UCSD-AML1 (cell line): Measurements from ENCODE around the gene KREMEN2.
A peak's percentile ranks its signal among the peaks of the same experiment; 100 is the strongest.

Experiments
- DNase-seq: peaks from one replicate; lab custom pipeline; 2025; ENCODE audit not compliant: unreplicated experiment; lab: John Stamatoyannopoulos, UW

The KREMEN2 gene

DNA sequence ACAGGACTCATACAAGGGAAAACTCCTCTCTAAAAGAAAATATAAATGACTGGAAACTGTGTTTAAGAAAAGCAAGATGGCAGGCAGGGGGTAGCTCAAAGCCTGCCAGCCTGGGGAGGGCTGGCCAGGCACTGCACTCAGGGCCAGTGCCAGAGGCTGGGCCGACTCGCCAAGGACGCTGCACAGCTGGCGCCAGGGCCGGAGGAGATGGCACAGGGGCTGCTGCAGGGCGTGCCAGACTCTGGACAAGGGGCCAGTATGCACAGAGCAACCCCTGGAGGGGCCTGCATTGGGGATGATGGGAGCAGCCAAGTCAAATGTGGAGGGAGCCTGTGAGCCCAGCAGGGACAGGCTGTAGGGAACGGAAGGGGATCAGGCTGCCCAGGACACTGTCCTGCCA, 12.1 kb downstream of the KREMEN2 start:
- DNase-seq = no peak

DNA sequence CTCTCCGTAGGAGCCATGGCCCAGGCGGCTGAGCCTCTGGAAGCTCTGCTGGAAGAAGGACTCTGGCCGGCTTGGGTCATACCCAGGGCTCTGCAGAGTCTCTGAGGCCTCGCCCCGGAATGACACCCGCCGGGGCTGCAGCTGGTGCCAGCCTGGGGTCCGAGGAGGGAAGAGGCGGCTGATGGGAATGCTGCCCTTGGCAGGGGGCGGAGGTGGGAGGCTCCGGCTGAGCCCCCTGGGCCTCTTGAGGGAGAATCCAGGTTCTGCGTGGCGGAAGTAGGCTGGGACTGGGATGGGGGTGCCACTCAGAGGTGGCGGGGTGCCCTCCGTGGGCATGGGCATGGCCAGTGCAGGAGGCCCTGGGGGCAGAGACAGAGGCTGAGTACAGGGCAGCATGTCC, 12.6 kb downstream of the KREMEN2 start:
- no peak for DNase-seq

DNA sequence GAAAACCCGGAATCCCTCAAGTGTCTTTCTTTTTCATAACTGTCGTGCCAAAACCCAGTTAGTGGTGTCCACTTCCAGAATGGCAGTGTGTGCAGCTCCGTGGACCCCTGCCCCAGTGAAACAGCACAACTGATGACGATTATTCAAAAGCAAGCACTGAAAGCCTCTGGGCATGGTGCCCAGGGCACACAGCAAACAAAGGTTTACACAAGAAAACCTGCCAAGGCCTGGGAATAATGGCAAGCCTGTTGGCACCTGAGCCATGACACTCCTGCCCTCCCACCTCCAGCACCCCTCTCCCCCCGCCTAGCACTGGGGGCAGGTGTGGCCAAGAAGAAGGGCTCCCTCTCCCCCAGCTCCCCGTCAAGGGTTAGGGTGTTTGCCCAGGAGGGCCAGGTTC, 13.4 kb downstream of the KREMEN2 start:
- DNase-seq = no peak

DNA sequence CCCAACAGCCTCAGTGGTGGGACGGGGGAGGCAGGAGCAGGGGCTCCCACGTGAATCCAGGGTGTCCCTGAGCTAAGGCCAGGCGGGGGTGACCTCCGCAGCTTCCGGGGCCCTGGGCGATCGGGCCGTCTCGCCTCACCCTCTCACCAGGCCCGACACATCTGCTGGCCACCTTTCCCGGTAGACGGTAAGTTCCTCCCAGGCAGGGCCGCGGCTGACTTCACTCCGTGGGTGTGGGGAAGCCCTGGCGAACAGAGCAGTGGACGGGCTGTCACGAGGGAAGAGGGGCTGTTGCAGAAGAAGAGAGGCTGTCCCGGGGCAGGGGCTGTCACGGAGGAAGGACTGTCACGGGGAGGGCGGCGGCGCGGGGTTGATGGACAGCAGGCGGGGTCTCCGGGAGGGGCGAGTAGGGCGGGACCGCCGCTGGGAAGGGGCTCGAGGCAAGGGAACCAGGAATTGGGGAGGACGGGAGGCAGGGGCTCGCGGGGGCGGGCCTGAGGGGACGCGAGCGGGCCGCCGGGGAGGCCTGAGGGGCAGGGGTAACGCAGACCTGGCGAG, 15.7 kb downstream of the KREMEN2 start:
- DNase-seq = no peak

DNA sequence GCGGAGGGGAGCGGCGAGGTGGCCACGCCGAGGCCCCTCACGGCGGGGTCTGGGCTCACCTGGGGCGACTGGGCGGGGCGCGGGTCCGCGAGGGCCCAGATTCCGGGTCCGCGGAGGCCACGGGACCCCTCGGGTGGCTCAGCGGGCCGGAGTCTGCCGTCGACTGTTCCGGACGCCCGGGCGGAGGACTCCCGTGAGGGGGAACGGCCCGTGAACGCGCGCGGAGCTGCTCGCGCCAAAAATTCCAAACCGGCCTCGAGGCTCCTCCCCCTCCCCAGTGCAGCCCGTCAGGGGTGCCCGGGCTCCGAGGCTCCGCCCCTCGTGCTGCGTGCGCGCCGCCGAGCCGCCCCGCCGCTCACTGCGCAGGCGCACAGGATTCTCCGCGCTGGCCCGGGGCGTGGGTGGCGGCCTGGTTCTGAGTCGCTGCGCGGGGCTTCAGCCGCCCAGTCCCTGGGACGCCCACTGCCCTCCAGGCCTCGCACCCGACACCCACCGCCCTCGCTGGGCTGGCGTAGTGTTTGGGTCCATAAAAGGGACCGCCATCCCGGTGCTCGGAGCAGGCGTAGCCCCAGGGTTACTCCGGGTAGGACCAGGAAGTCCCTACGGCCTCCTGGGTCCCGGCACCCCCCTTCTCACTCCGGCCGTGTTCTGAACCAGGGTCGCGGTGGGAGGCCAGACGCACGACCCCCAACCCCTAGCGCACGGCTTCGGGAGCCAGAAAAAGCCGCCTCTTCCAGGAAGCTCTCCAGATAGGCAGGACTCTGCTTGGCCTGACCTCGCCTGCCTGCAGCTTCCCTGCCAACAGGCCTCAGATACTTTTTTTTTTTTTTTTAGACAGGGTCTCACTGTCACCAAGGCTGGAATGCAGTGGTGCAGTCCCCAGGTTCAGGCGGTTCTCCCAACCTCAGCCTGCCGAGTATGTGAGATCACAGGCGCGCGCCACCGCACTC, 16.4 kb downstream of the KREMEN2 start, which contains the start of gene PKMYT1:
TSS of gene PKMYT1 (minus strand) at position 220 of the 950 bp plus-strand sequence. CDS start 789 bp downstream, outside the sequence.
- peak; percentile 93 for DNase-seq

DNA sequence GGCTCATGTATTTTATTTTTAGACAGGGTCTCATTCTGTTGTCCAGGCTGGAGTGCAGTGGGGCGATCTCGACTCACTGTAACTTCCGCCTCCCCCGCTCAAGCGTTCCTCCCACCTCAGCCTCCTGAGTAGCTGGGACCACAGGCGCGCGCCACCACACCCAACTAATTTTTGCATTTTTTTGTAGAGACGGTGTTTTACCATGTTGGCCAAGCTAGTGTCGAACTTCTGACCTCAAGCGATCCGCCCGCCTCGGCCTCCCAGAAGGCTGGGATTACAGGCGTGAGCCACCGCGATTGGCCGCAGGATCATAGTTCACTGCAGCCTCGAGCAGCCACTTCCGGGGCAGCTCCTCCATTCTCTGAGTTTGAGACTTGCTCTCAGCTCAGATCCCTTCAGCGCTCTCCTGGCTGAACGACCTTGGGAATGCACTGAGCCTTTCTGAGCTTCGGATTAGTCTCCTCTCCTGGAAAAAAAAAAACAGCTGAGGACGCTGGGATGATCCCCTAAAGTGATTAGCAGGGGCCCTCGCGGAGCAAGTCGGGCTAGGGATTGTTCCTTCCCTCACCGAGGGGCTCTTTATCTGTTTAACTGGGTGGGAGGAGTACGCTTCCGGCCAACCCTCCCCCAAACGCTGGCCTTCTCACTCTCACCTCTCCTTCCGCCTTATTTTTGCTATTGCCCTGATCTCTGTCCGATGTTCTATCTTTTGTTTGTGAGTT, 17.3 kb downstream of the KREMEN2 start:
- DNase-seq = no peak

DNA sequence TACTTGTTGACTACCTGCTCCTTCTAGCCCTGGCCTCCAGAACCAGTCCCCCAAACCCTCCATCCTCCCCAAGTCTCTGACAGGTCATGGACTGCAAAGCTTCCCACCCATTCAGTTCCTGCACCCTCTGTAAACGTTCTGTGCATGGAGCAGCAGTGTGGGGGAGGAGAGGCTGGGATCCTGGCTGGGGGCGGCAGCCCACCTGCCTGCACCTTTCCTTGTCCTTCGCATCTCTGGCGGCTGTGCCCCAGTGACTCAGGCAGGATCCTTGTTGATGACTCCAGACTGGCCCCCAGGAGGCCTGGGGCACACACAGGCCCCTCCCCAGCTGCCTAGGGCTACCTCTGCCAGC, 17.8 kb downstream of the KREMEN2 start:
- DNase-seq = no peak

DNA sequence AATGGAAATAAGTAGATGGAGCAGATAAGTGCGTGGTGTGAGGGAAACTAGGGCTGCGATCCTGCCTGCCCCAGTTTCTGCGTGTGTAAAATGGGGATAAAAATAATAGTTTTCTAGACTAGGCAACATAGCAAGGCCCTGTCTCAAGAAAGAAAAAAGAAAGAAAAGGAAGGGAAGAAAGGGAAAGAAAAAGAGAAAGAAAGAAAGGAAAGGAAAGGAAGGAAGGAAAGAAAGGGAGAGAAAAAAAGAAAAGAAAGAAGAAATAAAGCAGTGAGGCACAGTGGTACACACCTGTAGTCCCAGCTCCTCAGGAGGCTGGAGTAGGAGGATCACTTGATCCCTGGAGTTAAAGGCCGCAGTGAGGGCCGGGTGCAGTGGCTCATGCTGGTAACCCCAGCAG, 18.3 kb downstream of the KREMEN2 start:
- DNase-seq = no peak

GRCh38 chr16:2983706-2984136, 19.6 kb downstream of the KREMEN2 start:
- peak; percentile 83 for DNase-seq

- DNase-seq = no peak
Observed at GRCh38 chr16:2985462-2985861, 21.4 kb downstream of the KREMEN2 start.

DNA sequence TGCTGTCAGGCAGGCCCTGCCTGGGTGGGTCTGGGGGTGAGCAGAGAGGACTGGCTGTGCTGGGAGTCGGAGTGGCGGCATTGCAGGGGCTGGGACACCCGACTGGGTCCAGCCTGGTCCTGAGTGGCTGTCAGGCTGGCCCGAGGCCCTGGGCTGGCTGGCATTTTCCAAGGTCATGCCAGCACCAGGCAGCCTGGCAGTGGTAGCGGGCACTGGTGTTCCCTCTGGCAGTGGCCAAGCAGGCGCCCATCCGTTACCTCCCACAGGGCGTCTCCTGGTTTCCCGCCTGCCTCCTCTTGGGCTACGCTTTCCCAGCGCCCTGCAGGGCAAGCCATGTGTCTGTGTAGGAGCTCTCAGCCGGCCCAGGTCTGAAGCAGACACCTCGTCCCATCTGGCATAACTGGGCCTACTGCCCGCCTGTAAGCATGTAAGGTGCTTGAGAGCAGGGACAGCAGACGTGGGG, 21.8 kb downstream of the KREMEN2 start:
- DNase-seq = no peak

DNA sequence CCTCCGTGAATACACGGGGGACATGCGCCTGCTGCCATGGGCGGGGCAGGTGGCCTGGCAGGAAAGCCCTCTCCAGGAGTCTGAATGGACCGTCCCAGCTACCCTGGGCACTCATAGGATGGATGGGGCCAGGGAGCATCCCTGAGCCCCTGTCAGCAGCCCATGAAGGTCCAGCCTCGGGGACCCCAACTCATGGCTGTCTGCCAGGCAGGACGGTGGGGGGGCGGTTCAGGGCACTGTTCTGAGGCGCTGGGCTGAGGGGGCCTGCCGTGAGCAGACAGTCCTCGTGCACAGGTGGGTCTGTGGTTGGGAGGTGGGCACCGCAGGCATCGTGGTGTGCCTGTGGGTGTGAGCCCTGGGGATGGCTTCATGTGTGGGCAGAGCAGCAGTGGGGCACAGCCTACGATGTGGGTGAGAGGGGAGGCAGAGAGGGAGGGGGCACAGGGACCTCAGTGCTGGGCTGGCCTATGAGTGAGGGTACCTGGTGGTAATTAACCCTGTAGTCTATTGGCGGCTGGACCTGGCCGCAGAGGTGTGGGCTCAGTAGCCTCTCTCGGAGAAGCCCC, 22.6 kb downstream of the KREMEN2 start:
- DNase-seq = no peak

GRCh38 chr16:2987286-2987685, 23.2 kb downstream of the KREMEN2 start:
- DNase-seq = no peak

GRCh38 chr16:2987833-2988232, 23.8 kb downstream of the KREMEN2 start:
- DNase-seq = no peak

GRCh38 chr16:2988590-2989099, 24.6 kb downstream of the KREMEN2 start:
- DNase-seq = no peak

DNA sequence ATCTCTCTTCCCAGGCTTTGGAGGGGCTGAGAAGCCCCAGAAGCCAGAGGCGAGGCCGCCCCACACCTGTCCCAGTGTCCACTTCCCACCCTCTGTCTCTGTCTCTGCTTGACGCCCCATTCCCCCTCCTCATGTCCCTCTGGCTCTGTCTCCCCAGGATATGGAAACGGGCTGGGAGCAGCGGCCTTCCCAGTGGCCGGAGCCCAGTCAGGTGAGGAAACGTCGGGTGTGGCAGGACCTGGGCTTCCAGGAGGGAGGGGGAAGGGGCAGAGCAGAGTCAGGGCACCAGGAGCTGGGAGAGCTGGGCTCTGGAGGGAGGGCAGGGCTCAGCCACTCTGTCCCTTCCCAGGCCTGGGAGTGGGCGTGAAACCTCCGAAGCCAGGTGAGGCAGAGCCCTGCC, 26.8 kb downstream of the KREMEN2 start:
- no peak for DNase-seq

- no peak for DNase-seq
Observed at GRCh38 chr16:2991566-2992261, 27.6 kb downstream of the KREMEN2 start.

- no peak for DNase-seq
Observed at GRCh38 chr16:2992383-2993081, 28.5 kb downstream of the KREMEN2 start.

DNA sequence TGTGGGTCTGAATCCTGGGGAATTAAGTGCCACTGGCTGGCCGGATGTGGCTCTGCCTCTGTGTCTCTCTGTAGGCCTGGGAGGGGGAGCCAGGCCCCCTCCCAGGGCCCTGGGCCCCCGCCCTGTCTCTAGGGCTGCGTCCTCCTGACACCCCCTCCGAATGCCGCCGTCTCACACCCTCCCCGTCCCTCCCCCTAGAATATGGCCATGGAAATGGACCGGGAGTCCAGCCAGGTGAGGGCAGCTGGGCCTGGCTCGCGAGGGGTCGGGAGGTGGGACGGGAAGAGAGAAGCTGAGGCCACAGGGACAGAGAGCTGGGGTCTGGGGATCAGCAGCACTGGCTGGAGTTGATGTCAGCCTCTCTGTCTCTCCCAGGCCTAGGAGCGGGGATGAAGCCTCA, 32.2 kb downstream of the KREMEN2 start:
- no peak for DNase-seq

- no peak for DNase-seq
Observed at GRCh38 chr16:2999929-3000328, 35.9 kb downstream of the KREMEN2 start.
